Cerebellar nuclear complex (tissue), 1 donor: ENCODE data around the gene VCP.

Experiments
- DNase-seq, 2 experiments: peaks; one replicate each; lab custom pipeline; 2025; lab: John Stamatoyannopoulos, UW

The VCP gene

DNA sequence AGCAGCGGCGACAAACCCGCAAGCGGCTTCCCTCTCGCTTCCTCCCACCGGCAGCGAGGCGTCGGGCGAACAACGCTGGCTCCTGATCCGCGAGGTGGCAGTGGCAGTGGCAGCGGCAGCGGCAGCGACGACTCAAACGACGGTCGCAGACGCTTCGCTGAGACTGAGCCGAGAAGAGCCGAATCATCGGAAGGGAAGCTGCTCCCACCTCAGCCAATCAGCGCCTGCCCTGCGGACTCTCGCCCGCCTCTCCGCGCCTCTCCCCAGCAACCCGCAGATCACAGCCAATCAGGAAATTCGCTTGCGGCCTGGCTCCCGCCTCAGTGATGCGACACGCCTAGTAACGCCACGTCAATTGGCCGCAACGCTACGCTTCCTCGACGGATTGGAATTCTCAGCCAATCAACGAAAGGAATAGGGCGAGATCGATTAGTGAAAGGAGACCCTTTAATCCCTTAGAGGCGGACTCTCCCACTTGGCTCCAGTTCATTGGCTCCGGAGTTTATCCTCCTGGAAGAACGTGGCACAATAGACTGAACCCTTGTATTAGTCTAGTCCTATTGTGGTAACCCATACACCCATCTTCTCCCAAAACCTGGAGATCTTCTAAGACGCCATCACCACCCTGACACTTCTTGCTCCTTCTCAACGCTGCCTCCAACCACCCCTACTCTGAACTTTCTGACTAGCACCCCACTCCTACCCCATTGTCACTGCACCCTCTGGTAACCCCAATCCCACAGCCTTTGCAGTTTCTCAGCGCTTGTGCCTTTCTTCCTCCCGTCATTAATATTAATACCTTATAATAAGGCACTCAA is at the start of gene VCP:
VCP (minus strand) TSS at position 165 of the 818 bp plus-strand sequence. CDS start 272 bp downstream, outside the sequence.
- DNase-seq, result peak; percentile 96 to 98

GRCh38 chr9:35116898-35117551 is 44.6 kb upstream of the VCP start:
- DNase-seq, result peak; percentile 23 to 75

GRCh38 chr9:35116539-35116897 is 44.1 kb upstream of the VCP start:
- DNase-seq, result no peak

DNA sequence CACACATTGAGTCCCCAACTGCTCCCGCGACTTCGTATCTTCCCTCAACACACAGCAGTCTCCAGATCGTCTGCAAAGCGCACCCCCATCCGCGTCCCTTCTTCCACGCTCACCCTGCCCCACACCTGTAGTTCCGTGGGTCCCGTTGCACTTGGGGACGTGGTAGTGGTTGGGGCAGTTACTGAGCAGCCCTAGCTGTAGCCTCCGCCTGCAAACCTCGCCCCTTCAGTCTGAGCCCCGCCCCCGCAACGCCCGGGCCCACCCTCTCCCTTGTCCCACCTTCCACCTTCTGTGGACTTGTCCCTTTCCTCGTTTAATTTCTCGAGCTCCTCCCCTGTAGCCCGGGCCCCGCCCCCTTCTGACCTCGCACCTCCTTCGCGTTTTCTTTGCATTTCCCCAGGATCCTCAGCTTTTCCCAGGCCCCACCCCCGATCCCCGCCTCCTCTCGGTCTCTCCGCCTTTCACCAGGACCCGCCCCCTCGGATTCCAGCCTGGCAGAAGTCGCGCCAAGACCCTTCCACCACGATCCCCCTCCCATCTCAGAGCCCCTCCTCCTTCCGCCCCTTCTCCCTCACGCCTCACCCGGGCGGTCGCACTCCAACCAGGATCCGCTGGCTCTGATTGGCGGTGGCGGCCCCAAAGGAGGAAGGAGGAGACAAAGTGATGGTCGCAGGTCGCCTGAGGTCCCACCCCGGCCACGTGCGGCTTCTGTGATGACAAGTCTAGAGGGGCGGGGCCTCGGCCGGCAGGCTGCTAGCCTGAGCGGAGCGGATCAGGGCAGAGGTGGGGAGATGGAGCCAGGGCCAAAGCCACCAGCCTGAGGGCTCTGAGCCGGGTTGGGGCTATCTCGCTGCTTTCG is 43.5 kb upstream of the VCP start, which contains the start of gene ATOSB:
ATOSB (minus strand) TSS at position 183 of the 859 bp plus-strand sequence. CDS start 7,588 bp downstream, outside the sequence.
- DNase-seq, result peak; percentile 55 to 71

DNA sequence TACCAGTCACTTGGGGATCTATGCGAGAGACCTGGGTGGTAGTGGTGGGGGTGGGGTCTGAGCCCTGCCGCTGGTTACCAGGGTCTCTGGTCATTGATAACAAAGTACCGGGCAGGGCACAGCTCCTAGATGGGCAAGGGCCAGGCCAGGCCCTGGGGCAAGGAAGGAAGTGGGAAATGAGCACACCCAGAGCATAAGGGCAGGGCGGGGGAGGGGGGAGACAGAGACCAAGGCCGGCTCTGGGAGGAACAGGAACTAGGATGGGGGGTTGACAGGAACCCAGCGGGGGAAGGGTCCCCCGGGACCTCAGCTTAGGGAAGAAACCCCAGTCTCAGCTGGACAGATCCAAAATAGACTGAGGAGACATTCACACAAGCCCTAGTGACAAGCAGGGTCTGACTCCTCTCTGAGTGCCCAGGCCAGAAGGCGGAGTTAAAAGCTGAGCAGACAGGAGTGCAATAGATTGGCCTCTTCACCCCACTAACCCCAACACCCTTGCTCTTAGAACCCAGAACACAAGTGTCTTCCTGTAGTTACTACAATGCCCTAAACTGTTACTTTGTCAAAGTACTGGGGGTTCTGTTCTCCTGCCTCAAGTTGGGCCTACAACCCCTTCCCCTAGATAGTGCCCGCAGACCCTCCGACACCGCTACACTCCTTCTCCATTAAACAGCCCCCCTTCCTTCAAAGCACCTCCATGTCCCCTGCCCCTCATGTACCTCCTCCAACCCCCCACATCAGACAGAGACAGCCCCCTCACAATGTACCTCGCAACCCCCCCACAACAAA is 42.6 kb upstream of the VCP start:
- DNase-seq, result no peak

- DNase-seq, result no peak
These were observed 41.9 kb upstream of the VCP start for GRCh38 chr9:35114113-35114839.

DNA sequence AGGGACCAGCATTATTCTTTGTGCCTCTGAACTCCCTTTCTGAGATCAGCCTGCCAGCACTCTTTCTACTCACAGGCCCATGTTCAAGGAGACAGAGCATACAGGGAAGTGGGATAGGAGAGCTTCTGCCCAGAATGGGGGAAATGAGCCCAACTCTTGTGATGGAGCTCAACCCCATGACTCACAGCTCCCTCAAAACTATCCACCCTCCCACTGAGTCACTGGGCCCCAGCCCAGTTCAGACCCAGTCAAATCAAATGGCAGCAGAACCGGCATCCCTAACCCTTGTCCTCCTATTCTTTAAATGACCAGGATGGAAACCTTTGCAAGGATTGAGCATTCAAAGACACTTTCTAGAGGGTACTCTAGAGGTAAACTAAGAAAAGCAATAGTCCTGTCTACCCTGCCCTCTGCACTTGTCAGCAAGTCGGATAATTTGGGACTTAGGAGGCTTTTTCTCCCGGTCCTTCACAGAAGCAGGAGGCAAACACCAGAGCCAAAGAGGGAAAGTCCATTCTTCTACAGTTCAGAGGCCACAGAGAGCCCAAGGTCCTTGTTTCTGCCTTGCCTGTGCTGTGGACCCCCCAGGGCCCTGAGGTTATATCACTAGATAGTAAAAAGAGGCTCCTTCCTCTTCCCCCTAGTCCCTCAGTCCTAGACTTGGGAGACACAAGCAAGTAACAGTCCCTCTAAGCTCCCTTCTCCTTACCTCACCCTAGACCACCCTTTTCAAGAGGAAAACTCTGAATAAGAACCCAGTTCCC is 40.0 kb upstream of the VCP start:
- no peak for DNase-seq

DNA sequence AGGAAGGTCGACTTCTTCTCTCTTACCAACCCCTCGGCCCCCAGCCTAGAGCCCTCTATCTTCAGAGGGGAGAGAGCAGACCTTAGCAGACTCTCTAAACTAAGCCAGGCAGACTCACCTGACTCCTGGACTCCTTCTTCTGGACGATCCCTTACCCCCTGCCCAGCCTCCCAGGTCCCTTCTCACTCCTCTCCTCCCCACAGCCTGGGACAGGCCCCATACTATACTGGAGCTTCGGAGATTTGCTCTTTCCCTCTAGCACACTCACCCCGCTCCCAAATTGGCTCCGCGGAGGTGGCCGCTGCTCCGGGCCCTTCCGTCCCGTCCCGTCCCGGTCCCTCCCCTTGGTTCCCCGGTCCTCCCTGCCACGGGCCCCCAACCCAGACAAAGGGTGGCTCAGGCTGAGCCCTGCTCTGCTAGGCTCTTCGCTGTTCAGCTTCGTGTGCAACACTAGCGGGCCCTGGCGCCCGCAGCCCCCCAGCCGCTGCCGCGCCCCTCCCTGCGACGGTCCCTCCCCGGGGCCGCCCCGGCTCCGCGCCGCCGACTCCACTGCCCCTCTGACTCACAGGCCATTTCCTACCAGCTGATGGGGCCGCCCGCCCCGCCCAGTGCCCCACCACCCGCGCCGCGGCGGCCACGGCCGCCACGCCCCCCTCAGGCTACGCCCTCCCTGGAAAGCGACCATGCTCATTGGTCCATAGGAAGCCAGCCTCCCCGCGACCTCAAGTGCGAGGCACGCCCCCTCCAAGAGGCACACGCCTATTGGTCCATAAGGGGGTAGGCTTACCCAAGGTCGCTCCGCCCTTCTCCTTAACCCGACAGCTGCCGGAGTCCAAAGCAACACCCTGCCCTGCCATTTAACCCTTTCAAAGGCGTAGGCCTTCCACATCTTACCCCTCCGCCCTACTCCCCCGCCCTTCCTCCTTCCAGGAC is 38.8 kb upstream of the VCP start:
- peak; percentile 74 to 95 for DNase-seq

- no peak for DNase-seq
These were observed 37.9 kb upstream of the VCP start for GRCh38 chr9:35110327-35110761.

GRCh38 chr9:35108946-35109575 is 36.6 kb upstream of the VCP start:
- no peak for DNase-seq

DNA sequence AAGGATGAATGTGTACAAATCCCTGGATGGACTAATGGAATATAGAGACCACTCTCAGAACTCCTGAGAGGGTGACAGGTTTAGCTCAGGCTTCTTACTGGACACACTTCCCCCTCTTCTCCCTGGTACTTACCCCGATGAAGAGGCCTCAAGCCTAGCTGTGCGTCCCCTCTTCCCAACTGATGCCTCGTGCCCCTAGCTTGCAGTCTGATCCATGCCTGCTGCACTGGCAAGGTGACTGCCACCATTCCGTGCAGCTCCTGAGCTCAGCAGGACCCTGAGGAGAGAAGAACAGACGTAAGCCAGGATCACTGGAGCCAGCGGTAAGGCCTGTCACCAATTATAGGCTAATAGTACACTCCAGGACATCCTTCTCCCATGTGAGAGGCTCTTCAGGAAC is 36.0 kb upstream of the VCP start:
- no peak for DNase-seq

DNA sequence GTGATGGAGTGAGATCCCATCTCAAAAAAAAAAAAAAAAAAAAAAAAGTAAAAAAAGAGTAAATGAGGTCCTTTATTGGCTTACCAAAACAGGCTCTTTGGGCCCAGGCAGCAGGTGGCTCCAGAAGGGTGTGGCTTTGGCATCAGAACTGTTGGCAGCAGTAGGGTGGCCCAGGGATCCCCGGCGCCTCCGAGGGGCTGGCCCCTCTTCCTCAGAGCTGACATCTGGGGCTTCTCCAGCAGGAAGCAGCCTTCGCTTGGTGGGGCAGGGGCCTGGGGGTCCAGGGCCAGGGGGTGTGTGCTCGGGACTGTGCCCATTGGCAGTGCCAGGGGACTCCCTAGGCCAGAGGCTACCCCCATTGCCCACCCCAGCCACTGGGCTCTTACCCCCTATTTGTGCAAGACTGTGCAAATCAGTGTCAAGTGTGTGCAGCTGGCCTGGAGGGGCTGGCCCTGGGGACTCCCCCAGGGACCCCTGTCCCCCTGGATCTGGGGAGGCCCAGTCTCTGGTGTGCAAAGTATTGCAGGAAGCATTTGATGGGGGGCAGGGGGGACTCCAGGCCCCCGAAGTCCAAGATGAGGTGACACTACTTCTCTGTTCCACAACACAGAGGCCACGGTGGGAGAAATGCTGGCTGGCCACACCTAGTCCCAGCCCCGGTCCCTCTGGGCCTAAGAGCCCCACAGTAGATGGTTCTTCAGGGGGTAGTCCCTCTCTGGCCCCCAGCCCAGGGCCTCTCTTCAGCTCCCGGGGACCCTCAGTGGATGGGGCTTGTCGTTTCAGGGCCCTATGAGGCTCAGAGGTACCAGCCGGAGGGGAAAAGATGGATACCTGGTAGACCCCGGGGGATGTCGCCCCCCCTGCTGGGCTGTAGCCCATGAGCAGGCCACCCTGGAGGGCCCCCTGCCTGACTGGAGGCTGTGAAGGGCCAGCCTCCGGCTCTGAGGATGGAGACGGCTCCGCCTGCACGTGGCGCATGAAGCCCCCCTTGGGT is 35.2 kb upstream of the VCP start:
- DNase-seq, result no peak

GRCh38 chr9:35106343-35106730 is 33.9 kb upstream of the VCP start:
- DNase-seq, result no peak

GRCh38 chr9:35105571-35106342 is 33.3 kb upstream of the VCP start:
- no peak for DNase-seq

- no peak for DNase-seq
These were observed 32.7 kb upstream of the VCP start for GRCh38 chr9:35105126-35105525.

- no peak for DNase-seq
These were observed 32.2 kb upstream of the VCP start for GRCh38 chr9:35104586-35104985.
